T-cell (primary cell): ENCODE measurements around the gene CPA4. TPM values are rescaled to one million over a fixed set of nuclear protein-coding genes. Genes with fewer than 3 reads are reported as not detected.

ENCODE experiments used
- ATAC-seq, 4 experiments: fragments of 200-7000 bp in 3 of 4; fragments of 150-1000 bp in 1 of 4; cut with Tn5 transposase; replicated peaks in 1 of 4; 1 replicate in 3 of 4; 2 replicates in 1 of 4; pipeline ENCODE4 v1.10.0; 2021; ENCODE audit warnings: moderate library complexity in 3 of 4, mild to moderate bottlenecking in 2 of 4, moderate number of reproducible peaks in 1 of 4
- CTCF ChIA-PET, 2 donors: fragments of 300-600 bp; sonication (Branson Sonifier 250); formaldehyde crosslinking; loops; one replicate each; lab custom pipeline; 2022; ENCODE audit warnings: antibody characterized with exemption in 2 of 2; lab: Charles Lee
- POLR2A ChIA-PET, 2 donors: fragments of 300-600 bp; sonication (Branson Sonifier 250); formaldehyde crosslinking; loops; one replicate each; lab custom pipeline; 2022; ENCODE audit warnings: antibody characterized with exemption in 2 of 2; lab: Charles Lee
- DNase-seq, 35 experiments: peaks; one replicate each; pipeline versions ENCODE4 v3.0.0 to v3.0.0-alpha.2; 2013 to 2023
- H3K27ac ChIP-seq: one replicate; pipeline ENCODE4 v1.5.1; 2013; ENCODE audit warnings: low read length
- H3K27me3 ChIP-seq, 2 experiments: replicated peaks in 1 of 2; 1 replicate in 1 of 2; 2 replicates in 1 of 2; pipeline versions ENCODE4 v1.6.1 to v1.7.0; 2013; ENCODE audit warnings: low read length in 1 of 2, mixed read lengths in 1 of 2; ENCODE audit not compliant: control insufficient read depth in 2 of 2, insufficient read depth in 2 of 2; ENCODE audit errors: extremely low read depth in 1 of 2
- H3K36me3 ChIP-seq, 2 donors: 1 replicate in 1 of 2; 2 replicates in 1 of 2; pipeline versions ENCODE4 v1.6.1 to v1.7.0; 2013; ENCODE audit warnings: low read length in 1 of 2; ENCODE audit not compliant: control insufficient read depth in 2 of 2, insufficient read depth in 1 of 2; ENCODE audit errors: extremely low read depth in 1 of 2
- H3K4me1 ChIP-seq, 2 experiments: 1 replicate in 1 of 2; 2 replicates in 1 of 2; pipeline versions ENCODE4 v1.6.1 to v1.7.0; 2013; ENCODE audit warnings: low read length in 2 of 2, mixed read lengths in 1 of 2; ENCODE audit not compliant: insufficient read depth in 2 of 2, control insufficient read depth in 1 of 2; ENCODE audit errors: extremely low read depth in 1 of 2
- H3K4me3 ChIP-seq, 2 donors: 1 replicate in 1 of 2; 2 replicates in 1 of 2; pipeline versions ENCODE4 v1.5.1 to v1.7.0; 2013; ENCODE audit warnings: mild to moderate bottlenecking in 2 of 2, low read length in 1 of 2, moderate library complexity in 1 of 2; ENCODE audit not compliant: control insufficient read depth in 1 of 2; ENCODE audit errors: extremely low read depth in 1 of 2
- H3K9me3 ChIP-seq: 2 replicates; pipeline ENCODE4 v1.7.0; 2013
- H3K27ac Mint-ChIP-seq, 2 donors: one replicate each; pipeline ENCODE4 v1.8.0; 2020 to 2021; ENCODE audit warnings: mild to moderate bottlenecking in 2 of 2, mixed read lengths in 2 of 2
- H3K27me3 Mint-ChIP-seq, 2 donors: one replicate each; pipeline ENCODE4 v1.8.0; 2021 to 2022; ENCODE audit warnings: mixed read lengths in 2 of 2
- H3K36me3 Mint-ChIP-seq: one replicate; pipeline ENCODE4 v1.8.0; 2021; ENCODE audit warnings: mixed read lengths
- H3K4me1 Mint-ChIP-seq, 3 donors: one replicate each; pipeline ENCODE4 v1.8.0; 2020 to 2022; ENCODE audit warnings: mixed read lengths in 3 of 3, mild to moderate bottlenecking in 1 of 3
- H3K4me3 Mint-ChIP-seq, 3 donors: one replicate each; pipeline ENCODE4 v1.8.0; 2020 to 2022; ENCODE audit warnings: mild to moderate bottlenecking in 3 of 3, mixed read lengths in 3 of 3, moderate library complexity in 3 of 3
- H3K9me3 Mint-ChIP-seq, 3 donors: one replicate each; pipeline ENCODE4 v1.8.0; 2020 to 2022; ENCODE audit warnings: mixed read lengths in 3 of 3
- WGBS: methylation state at CpG from one replicate; pipeline ENCODE4 v1.1.5; 2013; ENCODE audit warnings: missing lambda C conversion rate; ENCODE audit not compliant: insufficient coverage; 5-methylcytosine and 5-hydroxymethylcytosine counted together
- total RNA-seq, 35 experiments: library from RNA in 6 of 35; stranded (reverse) in 6 of 35; fragments of 120-200 nt in 1 of 35; gene quantifications; one replicate each; pipeline versions ENCODE4 v1.2.1 to v1.2.4 and lab custom pipeline; 2013 to 2026

The CPA4 gene
- total RNA-seq, 5 donors from 2014 or later (not counting 1 experiment from before 2014, with no cell fraction given) = 0.23 TPM; not detected in 4

DNA sequence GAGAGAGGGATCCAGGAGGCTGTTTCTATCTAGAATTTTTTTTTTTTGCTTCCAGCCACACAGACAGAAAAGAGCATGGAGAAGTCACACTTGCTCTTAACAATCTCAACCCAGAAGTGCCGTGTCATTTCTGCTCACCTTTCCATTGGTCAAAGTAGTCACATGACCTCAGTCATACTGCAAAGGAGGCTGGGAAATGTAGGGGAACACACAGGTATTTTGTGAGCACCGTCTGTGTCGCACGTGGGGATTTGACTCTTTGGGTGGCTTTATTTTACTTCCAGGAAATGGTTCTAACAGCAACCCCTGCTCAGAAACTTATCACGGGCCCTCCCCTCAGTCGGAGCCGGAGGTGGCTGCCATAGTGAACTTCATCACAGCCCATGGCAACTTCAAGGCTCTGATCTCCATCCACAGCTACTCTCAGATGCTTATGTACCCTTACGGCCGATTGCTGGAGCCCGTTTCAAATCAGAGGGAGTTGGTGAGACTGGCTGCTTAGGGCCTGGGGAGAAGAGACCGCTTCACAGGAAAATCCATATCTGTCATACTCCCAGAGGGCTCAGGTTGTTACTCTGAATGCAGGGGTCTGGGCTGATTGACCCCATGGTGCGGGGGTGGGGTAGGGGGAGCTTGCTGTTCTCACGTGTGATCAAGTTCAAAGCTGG is 74.3 kb downstream of the CPA4 start:
- no peaks in the 10 kb centered on the region for H3K9me3 ChIP-seq
- Mint-ChIP-seq H3K36me3 (no peaks in the 10 kb centered on the region), H3K9me3 (no peaks in the 10 kb centered on the region), H3K4me1 (peaks cover 13 to 27% (median 26%) of the 10 kb centered on the region in 3 donors), H3K27me3 (no peaks in the 10 kb centered on the region), H3K4me3 (peak overlapping the region in 2 of 3 donors; percentile 37 to 59), H3K27ac (peak overlapping the region; percentile 11 to 77)
- peaks cover 13 to 48% of the 10 kb centered on the region in 2 experiments for H3K4me1 ChIP-seq
- H3K36me3 ChIP-seq = no peaks in the 10 kb centered on the region
- CTCF ChIA-PET = interaction anchor here in 1 of 2 donors (0.6 kb wide), 1 partner anchor 574 kb away, joined by 4 read pairs; no protein-coding TSS in a partner anchor
- peak; percentile 49 to 89 (median 65) for ATAC-seq
- H3K27me3 ChIP-seq = peaks cover 0 to 8% of the 10 kb centered on the region in 2 experiments
- DNase-seq = peak in 31 of 35 experiments; percentile 5 to 71 (median 31)
- POLR2A ChIA-PET = interaction anchor here in 1 of 2 donors (0.6 kb wide), 1 partner anchor 546 kb away, joined by 3 read pairs; no protein-coding TSS in a partner anchor
- no peak overlapping the region for H3K27ac ChIP-seq
- H3K4me3 ChIP-seq = peak overlapping the region in 1 of 2 donors; percentile 0
- 44% methylated on average over 3 of the region's 13 CpGs for WGBS

- H3K36me3 Mint-ChIP-seq = no peaks in the 10 kb centered on the region
- H3K27ac ChIP-seq = no peak overlapping the region
- DNase-seq = peak in 1 of 35 experiments; percentile 5
Observed at GRCh38 chr7:130367836-130368746, 75.1 kb downstream of the CPA4 start.

DNA sequence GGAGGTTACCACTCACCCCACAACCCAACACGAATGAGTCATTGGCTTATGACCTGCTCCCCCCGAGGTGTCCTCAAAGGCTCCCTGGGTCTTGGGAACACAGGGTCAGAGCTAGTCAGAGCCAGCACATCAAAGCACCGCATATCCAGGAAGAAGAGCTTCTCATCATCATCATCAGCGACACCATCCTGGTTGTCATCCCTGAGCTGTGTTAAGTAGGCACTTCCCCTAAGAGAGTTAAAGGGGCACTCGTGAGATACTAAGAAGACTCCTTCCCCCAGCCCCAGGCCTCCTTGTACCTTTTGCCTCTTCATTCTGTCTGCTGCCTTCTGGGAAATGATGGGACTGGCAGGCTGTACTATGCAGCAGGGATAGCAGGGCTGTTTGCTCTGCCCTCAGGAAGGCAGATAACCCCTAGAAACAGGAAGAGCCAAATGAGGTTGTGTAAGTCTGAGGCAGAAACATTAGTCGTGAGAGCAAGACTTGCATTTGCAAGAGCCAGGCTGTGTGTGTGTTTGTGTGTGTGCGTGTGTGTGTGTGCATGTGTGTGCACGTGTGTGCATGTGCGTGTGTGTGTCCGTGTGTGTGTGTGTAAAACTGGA is 76.2 kb downstream of the CPA4 start:
- Histone ChIP-seq H3K4me1 (peaks cover 13 to 48% of the 10 kb centered on the region in 2 experiments), H3K27ac (no peak overlapping the region), H3K27me3 (peaks cover 0 to 4% of the 10 kb centered on the region in 2 experiments), H3K36me3 (no peaks in the 10 kb centered on the region), H3K9me3 (no peaks in the 10 kb centered on the region), H3K4me3 (no peak overlapping the region)
- H3K27me3 Mint-ChIP-seq = no peaks in the 10 kb centered on the region
- peak overlapping the region in 1 of 3 donors; percentile 36 for H3K4me3 Mint-ChIP-seq
- H3K36me3 Mint-ChIP-seq = no peaks in the 10 kb centered on the region
- WGBS = 53% methylated on average over 5 of the region's 10 CpGs
- peak in 2 of 4 experiments; percentile 29 to 37 for ATAC-seq
- CTCF ChIA-PET = no interaction called here
- H3K9me3 Mint-ChIP-seq = no peaks in the 10 kb centered on the region
- peaks cover 13 to 27% (median 26%) of the 10 kb centered on the region in 3 donors for H3K4me1 Mint-ChIP-seq
- DNase-seq = peak in 2 of 35 experiments; percentile 16 to 28
- H3K27ac Mint-ChIP-seq = peak overlapping the region in 1 of 2 donors; percentile 83
- POLR2A ChIA-PET = no interaction called here

More at GRCh38 chr7:130367836-130368746, 75.1 kb downstream of the CPA4 start:
- POLR2A ChIA-PET = no interaction called here
- no peaks in the 10 kb centered on the region for H3K36me3 ChIP-seq
- peak overlapping the region in 1 of 2 donors; percentile 0 for H3K4me3 ChIP-seq
- Mint-ChIP-seq H3K27ac (peak overlapping the region in 1 of 2 donors; percentile 83), H3K4me1 (peaks cover 13 to 27% (median 26%) of the 10 kb centered on the region in 3 donors), H3K4me3 (peak overlapping the region in 1 of 3 donors; percentile 59), H3K27me3 (no peaks in the 10 kb centered on the region), H3K9me3 (no peaks in the 10 kb centered on the region)
- 82% methylated on average over 14 of the region's 19 CpGs for WGBS
- CTCF ChIA-PET = interaction anchor here in 1 of 2 donors (0.6 kb wide), 2 partner anchors 24 to 575 kb away, joined by 4 to 9 read pairs; no protein-coding TSS in a partner anchor
- H3K9me3 ChIP-seq = no peaks in the 10 kb centered on the region
- peaks cover 0 to 8% of the 10 kb centered on the region in 2 experiments for H3K27me3 ChIP-seq
- ATAC-seq = no peak
- peaks cover 13 to 48% of the 10 kb centered on the region in 2 experiments for H3K4me1 ChIP-seq

DNA sequence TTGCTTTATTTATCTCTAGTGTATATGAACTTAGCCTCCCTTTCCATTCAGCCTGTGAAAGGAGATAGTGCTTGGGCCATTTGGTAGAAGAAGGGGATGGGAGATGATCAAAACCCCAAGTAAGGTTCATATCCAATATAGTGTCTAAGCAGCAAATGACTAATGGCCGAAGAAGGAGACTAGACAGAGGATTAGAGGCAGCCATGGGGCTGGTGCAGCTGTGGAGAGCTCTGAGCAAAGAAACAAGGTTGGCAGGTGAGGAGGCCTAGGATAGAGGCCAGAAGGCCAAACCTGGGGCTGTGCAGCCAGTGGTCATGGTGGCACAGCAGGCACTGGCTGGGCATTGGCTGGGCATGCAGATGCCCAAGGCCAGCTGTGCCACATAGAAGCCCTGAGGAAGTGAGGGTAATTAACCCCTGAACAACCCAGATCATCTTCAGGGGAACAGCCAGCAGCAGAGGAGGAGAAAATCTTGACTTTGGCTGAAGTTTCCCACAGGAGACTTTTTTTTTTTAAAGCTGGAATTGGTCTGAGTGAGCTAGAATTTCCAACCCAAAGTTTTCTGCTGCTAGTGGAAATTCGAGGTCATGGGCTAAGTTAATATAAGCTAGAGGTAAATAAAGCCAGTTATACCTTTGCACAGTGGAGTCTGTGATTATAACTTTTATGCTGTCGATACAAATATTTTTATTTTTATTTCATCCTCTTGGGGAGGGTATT is 77.0 kb downstream of the CPA4 start:
- peak overlapping the region in 1 of 3 donors; percentile 36 for H3K4me3 Mint-ChIP-seq
- DNase-seq (no peak), ATAC-seq (no peak)
- H3K4me3 ChIP-seq = no peak overlapping the region
- ChIA-PET POLR2A (no interaction called here), CTCF (no interaction called here)
- no peaks in the 10 kb centered on the region for H3K9me3 Mint-ChIP-seq
- peaks cover 13 to 27% (median 26%) of the 10 kb centered on the region in 3 donors for H3K4me1 Mint-ChIP-seq
- H3K27me3 ChIP-seq = peaks cover 0 to 4% of the 10 kb centered on the region in 2 experiments
- H3K36me3 ChIP-seq = no peaks in the 10 kb centered on the region
- H3K9me3 ChIP-seq = no peaks in the 10 kb centered on the region
- H3K27me3 Mint-ChIP-seq = no peaks in the 10 kb centered on the region
- H3K36me3 Mint-ChIP-seq = no peaks in the 10 kb centered on the region
- H3K27ac ChIP-seq = no peak overlapping the region
- WGBS = 67% methylated on average over 1 of the region's 3 CpGs
- H3K27ac Mint-ChIP-seq = peak overlapping the region in 1 of 2 donors; percentile 83
- H3K4me1 ChIP-seq = peaks cover 13 to 48% of the 10 kb centered on the region in 2 experiments

DNA sequence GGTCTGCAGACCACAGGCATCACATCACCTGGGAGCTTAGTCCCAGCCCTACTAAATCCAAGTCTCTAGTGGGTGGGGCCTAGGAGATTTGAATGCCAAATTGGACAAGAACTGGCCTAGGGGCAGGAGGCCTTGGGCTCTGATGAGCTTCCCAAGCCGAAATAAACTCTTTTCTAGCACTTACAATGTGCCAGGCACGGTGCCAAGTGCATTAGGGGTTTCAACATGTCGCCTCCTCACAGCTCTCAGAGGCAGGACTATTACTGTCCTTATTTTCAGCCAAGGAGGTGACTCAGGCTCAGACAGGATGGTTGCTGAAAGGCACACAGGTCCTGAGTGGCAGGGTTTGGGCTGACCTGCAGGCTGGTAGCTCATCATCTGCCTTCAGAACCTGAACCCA is 78.1 kb downstream of the CPA4 start:
- H3K27me3 ChIP-seq = peaks cover 0 to 4% of the 10 kb centered on the region in 2 experiments
- H3K27ac Mint-ChIP-seq = no peak overlapping the region
- peaks cover 0 to under 1% (median 0%) of the 10 kb centered on the region in 3 donors for H3K9me3 Mint-ChIP-seq
- no peak overlapping the region for H3K27ac ChIP-seq
- ChIA-PET POLR2A (no interaction called here), CTCF (interaction anchor here (0.7 kb wide), 2 partner anchors 8 to 196 kb away, joined by 3 read pairs; no protein-coding TSS in a partner anchor)
- ATAC-seq = no peak
- no peaks in the 10 kb centered on the region for H3K9me3 ChIP-seq
- no peaks in the 10 kb centered on the region for H3K36me3 Mint-ChIP-seq
- 81% methylated on average over 3 of the region's 3 CpGs for WGBS
- no peak overlapping the region for H3K4me3 Mint-ChIP-seq
- H3K4me1 Mint-ChIP-seq = peaks cover 13 to 26% (median 25%) of the 10 kb centered on the region in 3 donors
- no peak for DNase-seq
- H3K36me3 ChIP-seq = no peaks in the 10 kb centered on the region
- H3K27me3 Mint-ChIP-seq = no peaks in the 10 kb centered on the region
- no peak overlapping the region for H3K4me3 ChIP-seq
- H3K4me1 ChIP-seq = peaks cover 10 to 42% of the 10 kb centered on the region in 2 experiments
